Colonic mucosa (tissue), 4 donors: Measurements from ENCODE around the gene ETV6. TPM values are rescaled to one million over a fixed set of nuclear protein-coding genes. Genes with fewer than 3 reads are reported as not detected.

Experiments
- DNase-seq: peaks from one replicate; pipeline ENCODE4 v3.0.0-alpha.2; 2020
- H3K27ac ChIP-seq: fragments of 200-600 bp; one replicate; pipeline ENCODE4 v1.8.0; 2021
- H3K27me3 ChIP-seq: fragments of 200-600 bp; one replicate; pipeline ENCODE4 v1.8.0; 2021
- H3K36me3 ChIP-seq: fragments of 200-600 bp; one replicate; pipeline ENCODE4 v1.8.0; 2021
- H3K4me1 ChIP-seq: fragments of 200-600 bp; one replicate; pipeline ENCODE4 v1.8.0; 2021; ENCODE audit warnings: mild to moderate bottlenecking
- H3K4me3 ChIP-seq: fragments of 200-600 bp; one replicate; pipeline ENCODE4 v1.8.0; 2021
- H3K9ac ChIP-seq, 2 donors: one replicate each; pipeline ENCODE4 v1.7.0; 2013; ENCODE audit warnings: control low read depth in 2 of 2, low read depth in 2 of 2, low read length in 2 of 2
- H3K9me3 ChIP-seq: fragments of 200-600 bp; one replicate; pipeline ENCODE4 v1.8.0; 2021
- intact Hi-C: fragments of 100-400 bp; cut with DNase I; formaldehyde crosslinking; loops from one replicate; pipeline ENCODE4 v1.14.1; 2022
- total RNA-seq, 2 donors: library from RNA; stranded (reverse); fragmentation: NEBNext Ultra II Directional in 1 of 2; extraction: Animal tissue kit (Norgen Biotek cat#: 25700) in 1 of 2; gene quantifications; one replicate each; pipeline ENCODE4 v1.2.1, GENCODE V29; 2021
- TF ChIP-seq, protein P1 (sequence below): fragments of 200-600 bp; IDR thresholded peaks from one replicate; pipeline ENCODE4 v1.8.0; 2022; ENCODE audit warnings: antibody characterized with exemption, mild to moderate bottlenecking
- donor health status: healthy.
- donor health status: DM: no; HTN: no; CAD: no.
- donor health status: DM: no; HTN: no; CAD: no.

The ETV6 gene
- total RNA-seq, 2 donors from 2014 or later, result 49.2 to 73.1 TPM

GRCh38 chr12:11793921-11794710, 144.6 kb downstream of the ETV6 start:
- Histone ChIP-seq H3K27ac (peak overlapping the region; percentile 72), H3K9ac (peak overlapping the region in 1 of 2 donors; percentile 48), H3K36me3 (no peaks in the 10 kb centered on the region), H3K9me3 (no peaks in the 10 kb centered on the region), H3K27me3 (no peaks in the 10 kb centered on the region), H3K4me3 (no peak overlapping the region), H3K4me1 (peaks cover 12% of the 10 kb centered on the region)
- intact Hi-C loops, result no loop called here
- DNase-seq, result no peak
- TF ChIP-seq, protein P1, sequence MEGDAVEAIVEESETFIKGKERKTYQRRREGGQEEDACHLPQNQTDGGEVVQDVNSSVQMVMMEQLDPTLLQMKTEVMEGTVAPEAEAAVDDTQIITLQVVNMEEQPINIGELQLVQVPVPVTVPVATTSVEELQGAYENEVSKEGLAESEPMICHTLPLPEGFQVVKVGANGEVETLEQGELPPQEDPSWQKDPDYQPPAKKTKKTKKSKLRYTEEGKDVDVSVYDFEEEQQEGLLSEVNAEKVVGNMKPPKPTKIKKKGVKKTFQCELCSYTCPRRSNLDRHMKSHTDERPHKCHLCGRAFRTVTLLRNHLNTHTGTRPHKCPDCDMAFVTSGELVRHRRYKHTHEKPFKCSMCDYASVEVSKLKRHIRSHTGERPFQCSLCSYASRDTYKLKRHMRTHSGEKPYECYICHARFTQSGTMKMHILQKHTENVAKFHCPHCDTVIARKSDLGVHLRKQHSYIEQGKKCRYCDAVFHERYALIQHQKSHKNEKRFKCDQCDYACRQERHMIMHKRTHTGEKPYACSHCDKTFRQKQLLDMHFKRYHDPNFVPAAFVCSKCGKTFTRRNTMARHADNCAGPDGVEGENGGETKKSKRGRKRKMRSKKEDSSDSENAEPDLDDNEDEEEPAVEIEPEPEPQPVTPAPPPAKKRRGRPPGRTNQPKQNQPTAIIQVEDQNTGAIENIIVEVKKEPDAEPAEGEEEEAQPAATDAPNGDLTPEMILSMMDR, result no peak

DNA sequence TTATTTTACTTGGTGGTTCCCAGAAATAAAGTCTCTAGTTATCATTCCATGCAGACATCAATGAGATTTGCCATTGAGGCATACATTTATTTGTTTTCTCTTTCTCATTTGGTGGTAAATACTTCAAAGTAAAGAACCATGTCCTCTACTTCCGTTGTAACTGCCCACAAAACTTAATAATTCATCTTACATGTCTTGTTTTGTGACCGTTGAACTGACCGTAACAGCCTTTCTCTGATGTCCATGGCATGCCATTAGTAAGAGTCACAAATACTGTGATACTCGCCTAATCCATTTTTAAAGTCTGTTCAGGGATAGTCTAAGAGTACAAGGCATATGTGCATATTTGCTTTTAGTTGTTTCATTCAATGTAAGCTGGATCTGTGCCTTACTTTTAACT, 145.3 kb downstream of the ETV6 start:
- Histone ChIP-seq H3K9ac (no peak overlapping the region), H3K27me3 (no peaks in the 10 kb centered on the region), H3K36me3 (no peaks in the 10 kb centered on the region), H3K4me1 (peaks cover 12% of the 10 kb centered on the region), H3K27ac (peak overlapping the region; percentile 72), H3K4me3 (no peak overlapping the region), H3K9me3 (no peaks in the 10 kb centered on the region)
- no peak for DNase-seq
- intact Hi-C loops, result no loop called here
- TF ChIP-seq, protein P1, result no peak

DNA sequence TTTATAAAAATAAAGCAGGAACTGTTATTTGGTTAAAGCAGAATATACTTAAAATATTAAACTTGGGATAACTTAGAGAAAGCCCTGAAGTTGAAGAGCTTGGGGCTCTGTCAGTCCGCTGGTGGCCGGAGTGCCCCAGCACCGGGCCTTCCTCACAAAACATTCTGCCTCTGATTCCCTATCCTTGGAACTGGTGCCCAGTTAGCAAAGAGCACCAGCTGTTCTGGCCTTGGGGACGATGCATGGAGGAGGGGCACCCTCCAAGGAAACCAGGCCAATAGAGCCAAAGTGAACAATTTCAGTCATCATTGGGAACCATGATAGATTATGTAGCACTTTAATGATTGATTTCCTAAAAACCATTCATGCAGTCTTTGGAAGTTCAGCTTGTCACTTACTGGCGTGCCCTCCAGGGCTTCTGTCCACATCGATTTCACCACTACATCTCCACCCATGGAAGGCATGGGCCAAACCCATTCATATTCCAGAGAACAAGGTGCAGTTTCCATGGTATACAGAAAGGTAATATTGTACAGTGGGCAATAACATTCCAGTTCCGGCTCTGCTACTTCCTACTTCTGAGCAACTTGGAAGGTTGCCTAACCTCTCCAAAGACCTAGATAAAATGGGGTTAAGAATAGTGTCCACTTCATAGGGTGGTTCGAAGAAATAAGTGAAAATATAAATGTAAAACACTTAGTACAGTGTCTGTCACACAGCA, 145.9 kb downstream of the ETV6 start:
- peak overlapping the region in 1 of 2 donors; percentile 65 for H3K9ac ChIP-seq
- H3K27me3 ChIP-seq, result no peaks in the 10 kb centered on the region
- intact Hi-C loops, result no loop called here
- no peaks in the 10 kb centered on the region for H3K9me3 ChIP-seq
- H3K27ac ChIP-seq, result peak overlapping the region; percentile 72
- no peaks in the 10 kb centered on the region for H3K36me3 ChIP-seq
- peak; percentile 70 for DNase-seq
- peaks cover 12% of the 10 kb centered on the region for H3K4me1 ChIP-seq
- H3K4me3 ChIP-seq, result no peak overlapping the region
- TF ChIP-seq, protein P1, result no peak

DNA sequence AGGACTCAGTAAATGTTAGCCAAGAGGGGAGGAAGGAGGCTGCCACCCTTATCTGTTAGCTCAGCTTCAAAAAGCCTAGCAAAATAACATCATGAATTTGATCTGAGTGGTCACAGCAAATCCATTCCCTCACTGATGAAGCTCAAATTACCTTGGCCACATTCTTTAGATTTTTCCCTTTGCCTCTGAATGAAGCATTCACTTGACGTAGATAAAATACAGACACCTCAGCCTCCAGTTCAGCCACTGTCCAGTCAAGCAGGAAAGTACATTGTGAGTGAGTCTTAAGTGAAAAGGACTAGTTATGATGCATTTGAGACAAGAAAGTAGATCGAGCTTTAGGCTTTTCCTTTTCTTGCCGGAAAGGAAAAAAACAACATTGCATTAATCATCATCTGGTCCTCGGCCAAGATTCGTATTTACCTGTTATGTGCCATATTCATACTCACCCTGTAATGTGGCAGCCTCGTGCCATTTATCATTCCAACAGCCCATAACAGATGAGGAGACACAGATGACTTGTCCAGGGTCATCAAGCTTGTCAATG, 146.5 kb downstream of the ETV6 start:
- no peaks in the 10 kb centered on the region for H3K9me3 ChIP-seq
- H3K4me1 ChIP-seq, result peaks cover 12% of the 10 kb centered on the region

DNA sequence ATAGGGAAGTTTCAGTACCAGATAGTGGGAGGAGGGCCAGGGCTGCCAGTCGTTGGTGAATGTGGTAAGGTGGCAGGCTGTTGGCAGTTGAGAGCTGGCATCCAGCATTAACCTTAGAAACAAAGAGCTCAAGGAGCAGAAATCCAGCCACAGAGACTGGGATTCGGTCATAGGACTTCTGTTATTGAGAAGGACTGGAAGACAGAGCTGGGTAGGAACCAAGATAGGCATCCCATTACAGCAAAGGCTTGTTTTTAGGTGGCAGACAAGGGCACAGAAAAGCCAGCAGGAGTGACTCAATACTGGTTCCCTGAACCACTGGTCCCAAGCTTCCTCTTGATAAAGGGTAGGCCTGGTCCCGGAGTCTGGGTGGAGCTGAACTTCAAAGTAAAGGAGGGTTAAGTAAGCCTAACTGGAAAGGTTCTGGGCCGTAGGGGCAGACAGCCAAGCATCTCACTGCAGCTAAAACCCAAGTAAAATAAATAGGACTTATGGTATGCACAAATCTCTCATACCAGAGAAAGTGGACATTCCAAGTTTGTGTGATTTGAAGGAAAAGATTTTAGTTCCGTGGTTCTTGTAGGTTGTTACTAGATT, 147.9 kb downstream of the ETV6 start:
- peaks cover 12% of the 10 kb centered on the region for H3K4me1 ChIP-seq
- no peaks in the 10 kb centered on the region for H3K9me3 ChIP-seq
- H3K4me3 ChIP-seq, result no peak overlapping the region
- intact Hi-C loops, result no loop called here
- H3K27me3 ChIP-seq, result no peaks in the 10 kb centered on the region
- TF ChIP-seq, protein P1, result no peak
- no peak for DNase-seq
- no peak overlapping the region for H3K9ac ChIP-seq
- H3K36me3 ChIP-seq, result no peaks in the 10 kb centered on the region
- H3K27ac ChIP-seq, result peak overlapping the region; percentile 12

More for the DNA sequence above, 146.5 kb downstream of the ETV6 start:
- Histone ChIP-seq H3K27ac (peak overlapping the region; percentile 72), H3K9ac (peak overlapping the region in 1 of 2 donors; percentile 65), H3K27me3 (no peaks in the 10 kb centered on the region), H3K36me3 (no peaks in the 10 kb centered on the region), H3K4me3 (no peak overlapping the region)
- DNase-seq, result peak; percentile 69
- intact Hi-C loops, result no loop called here
- TF ChIP-seq, protein P1, result no peak
